Lung (tissue), 12 donors: Measurements from ENCODE around the gene RSU1. TPM values are rescaled to one million over a fixed set of nuclear protein-coding genes. Genes with fewer than 3 reads are reported as not detected.

ENCODE experiments used
- ATAC-seq: fragments of 200-7000 bp; cut with Tn5 transposase; one replicate; pipeline ENCODE4 v1.9.1; 2020; ENCODE audit warnings: moderate number of reproducible peaks; ENCODE audit not compliant: insufficient read depth, low FRiP score
- DNase-seq, 3 donors: peaks; one replicate each; pipeline ENCODE4 v3.0.0-alpha.2; 2013 to 2017
- H3K27ac ChIP-seq, 2 donors: one replicate each; pipeline ENCODE4 v1.5.1; 2013; ENCODE audit warnings: mild to moderate bottlenecking in 2 of 2, moderate library complexity in 2 of 2, control low read depth in 1 of 2, inconsistent platforms in 1 of 2, low read depth in 1 of 2, low read length in 1 of 2
- H3K27me3 ChIP-seq, 3 donors: one replicate each; pipeline ENCODE4 v1.5.1; 2013; ENCODE audit warnings: low read length in 2 of 3; ENCODE audit not compliant: control insufficient read depth in 3 of 3, insufficient read depth in 3 of 3
- H3K36me3 ChIP-seq, 4 donors: one replicate each; pipeline ENCODE4 v1.5.1; 2013; ENCODE audit warnings: low read length in 4 of 4, mild to moderate bottlenecking in 1 of 4, moderate library complexity in 1 of 4; ENCODE audit not compliant: control insufficient read depth in 4 of 4, insufficient read depth in 4 of 4
- H3K4me1 ChIP-seq, 5 donors: one replicate each; pipeline ENCODE4 v1.5.1; 2013; ENCODE audit warnings: low read length in 5 of 5, mild to moderate bottlenecking in 2 of 5, moderate library complexity in 1 of 5; ENCODE audit not compliant: control insufficient read depth in 5 of 5, insufficient read depth in 5 of 5
- H3K4me3 ChIP-seq: one replicate; pipeline ENCODE4 v1.5.1; 2013; ENCODE audit warnings: mild to moderate bottlenecking, control low read depth, moderate library complexity
- H3K9ac ChIP-seq, 2 donors: one replicate each; pipeline ENCODE4 v1.5.1; 2013; ENCODE audit warnings: low read length in 2 of 2, control low read depth in 1 of 2; ENCODE audit not compliant: insufficient read depth in 1 of 2
- H3K9me3 ChIP-seq, 4 donors: one replicate each; pipeline ENCODE4 v1.5.1; 2013; ENCODE audit warnings: low read length in 3 of 4, mild to moderate bottlenecking in 1 of 4, moderate library complexity in 1 of 4; ENCODE audit not compliant: control insufficient read depth in 4 of 4, insufficient read depth in 3 of 4
- WGBS, 2 donors: extraction: QIAGEN DNeasy Blood & Tissue Kit; methylation state at CpG; one replicate each; pipeline ENCODE4 v1.1.7; 2013; 5-methylcytosine and 5-hydroxymethylcytosine counted together
- polyA plus RNA-seq, 2 donors: library from polyadenylated mRNA; stranded (reverse); fragments of 200-250 nt; gene quantifications; one replicate each; pipeline ENCODE4 v1.2.1, GENCODE V29; 2013
- total RNA-seq, 2 donors: library from RNA; depleted of rRNA in 1 of 2; stranded (reverse); fragments of >200 nt in 1 of 2; gene quantifications; one replicate each; pipeline ENCODE4 v1.2.1, GENCODE V29; 2014 to 2021
- TF ChIP-seq, protein P1 (sequence below): IDR thresholded peaks from 2 replicates; pipeline ENCODE4 v1.5.1; 2012; ENCODE audit warnings: mild to moderate bottlenecking; ENCODE audit errors: control extremely low read depth, extremely low read depth
- donor health status: control.
- donor health status: control.
- donor health status: Bipolar disorder and iron deficiency.
- donor health status: healthy.
- donor health status: DM: yes; HTN: yes; CAD: no.

The RSU1 gene
- total and polyA plus RNA-seq, 4 donors = 36.0 to 81.5 (median 57.9) TPM

DNA sequence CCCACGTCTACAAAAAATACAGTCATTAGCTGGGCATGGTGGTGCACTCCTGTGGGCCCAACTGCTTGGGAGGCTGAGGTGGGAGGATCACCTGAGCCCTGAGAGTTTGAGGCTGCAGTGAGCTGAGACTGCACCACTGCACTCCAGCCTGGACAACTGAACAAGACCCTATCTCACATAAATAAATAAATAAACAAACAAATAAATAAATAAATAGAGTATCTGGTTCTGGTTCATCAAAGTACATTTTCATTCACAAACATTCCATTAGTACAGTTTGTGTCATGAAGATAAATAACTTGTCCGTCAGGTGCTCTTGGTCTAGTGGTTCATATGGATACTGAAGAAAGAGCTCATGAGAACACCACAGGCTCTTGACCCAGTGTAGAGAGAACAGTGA, 96.4 kb downstream of the RSU1 start:
- no peak for ATAC-seq
- H3K27ac ChIP-seq = no peak overlapping the region

DNA sequence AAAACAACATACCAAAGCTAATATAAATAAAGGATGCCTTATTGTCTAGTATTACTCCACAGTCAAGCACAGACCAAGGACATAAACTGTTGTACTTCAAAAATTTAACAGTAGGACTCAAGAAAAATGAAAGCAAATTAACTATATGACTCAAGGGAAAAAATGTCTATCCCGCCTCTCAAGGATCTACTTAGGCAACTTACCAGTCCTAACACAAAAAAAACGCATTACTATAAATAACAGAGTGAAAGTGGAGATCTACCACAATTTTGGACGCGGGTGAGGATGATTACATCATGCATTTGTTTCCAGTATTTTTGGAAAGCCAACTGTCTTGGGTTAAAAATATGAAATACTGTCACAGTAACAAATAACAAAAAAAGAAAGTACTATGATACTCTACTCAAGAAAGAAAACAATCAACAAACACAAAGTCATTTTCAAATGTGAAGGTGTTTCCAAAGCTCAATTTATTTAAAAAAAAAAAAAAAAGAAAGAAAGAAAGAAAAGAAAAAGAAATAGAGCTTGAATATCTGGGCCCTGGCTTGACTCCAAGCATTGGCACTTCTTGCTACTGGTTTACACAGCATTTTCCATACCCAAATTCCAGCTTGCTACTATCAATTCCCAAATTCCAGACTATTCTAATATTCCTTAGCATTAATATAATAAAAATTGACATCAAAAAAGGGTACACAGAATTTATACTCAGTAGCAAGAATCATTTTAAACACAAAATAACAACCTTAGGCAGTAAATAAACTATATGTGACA, 99.4 kb downstream of the RSU1 start:
- ATAC-seq = no peak
- no peak overlapping the region for H3K27ac ChIP-seq
- H3K9me3 ChIP-seq = peaks cover 0 to 12% (median 8%) of the 10 kb centered on the region in 4 donors
- peaks cover 0 to 5% (median 4%) of the 10 kb centered on the region in 4 donors for H3K36me3 ChIP-seq
- H3K9ac ChIP-seq = no peak overlapping the region
- peaks cover 0 to 7% (median 0%) of the 10 kb centered on the region in 5 donors for H3K4me1 ChIP-seq
- peak in 2 of 3 donors; percentile 20 to 36 for DNase-seq
- no peaks in the 10 kb centered on the region for H3K27me3 ChIP-seq
- 65 to 75% methylated on average over 4 of the region's 4 CpGs for WGBS, 2 donors
- TF ChIP-seq, protein P1, sequence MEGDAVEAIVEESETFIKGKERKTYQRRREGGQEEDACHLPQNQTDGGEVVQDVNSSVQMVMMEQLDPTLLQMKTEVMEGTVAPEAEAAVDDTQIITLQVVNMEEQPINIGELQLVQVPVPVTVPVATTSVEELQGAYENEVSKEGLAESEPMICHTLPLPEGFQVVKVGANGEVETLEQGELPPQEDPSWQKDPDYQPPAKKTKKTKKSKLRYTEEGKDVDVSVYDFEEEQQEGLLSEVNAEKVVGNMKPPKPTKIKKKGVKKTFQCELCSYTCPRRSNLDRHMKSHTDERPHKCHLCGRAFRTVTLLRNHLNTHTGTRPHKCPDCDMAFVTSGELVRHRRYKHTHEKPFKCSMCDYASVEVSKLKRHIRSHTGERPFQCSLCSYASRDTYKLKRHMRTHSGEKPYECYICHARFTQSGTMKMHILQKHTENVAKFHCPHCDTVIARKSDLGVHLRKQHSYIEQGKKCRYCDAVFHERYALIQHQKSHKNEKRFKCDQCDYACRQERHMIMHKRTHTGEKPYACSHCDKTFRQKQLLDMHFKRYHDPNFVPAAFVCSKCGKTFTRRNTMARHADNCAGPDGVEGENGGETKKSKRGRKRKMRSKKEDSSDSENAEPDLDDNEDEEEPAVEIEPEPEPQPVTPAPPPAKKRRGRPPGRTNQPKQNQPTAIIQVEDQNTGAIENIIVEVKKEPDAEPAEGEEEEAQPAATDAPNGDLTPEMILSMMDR = no peak
- H3K4me3 ChIP-seq = no peak overlapping the region

More for the DNA sequence above, 96.4 kb downstream of the RSU1 start:
- H3K36me3 ChIP-seq = peaks cover 0 to 5% (median 2%) of the 10 kb centered on the region in 4 donors
- H3K9me3 ChIP-seq = no peaks in the 10 kb centered on the region
- TF ChIP-seq, protein P1 = no peak
- H3K27me3 ChIP-seq = no peaks in the 10 kb centered on the region
- WGBS, 2 donors = 96 to 99% methylated on average over 2 of the region's 2 CpGs
- H3K9ac ChIP-seq = no peak overlapping the region
- no peak overlapping the region for H3K4me3 ChIP-seq
- peaks cover 0 to 7% (median 0%) of the 10 kb centered on the region in 5 donors for H3K4me1 ChIP-seq
- DNase-seq = no peak

DNA sequence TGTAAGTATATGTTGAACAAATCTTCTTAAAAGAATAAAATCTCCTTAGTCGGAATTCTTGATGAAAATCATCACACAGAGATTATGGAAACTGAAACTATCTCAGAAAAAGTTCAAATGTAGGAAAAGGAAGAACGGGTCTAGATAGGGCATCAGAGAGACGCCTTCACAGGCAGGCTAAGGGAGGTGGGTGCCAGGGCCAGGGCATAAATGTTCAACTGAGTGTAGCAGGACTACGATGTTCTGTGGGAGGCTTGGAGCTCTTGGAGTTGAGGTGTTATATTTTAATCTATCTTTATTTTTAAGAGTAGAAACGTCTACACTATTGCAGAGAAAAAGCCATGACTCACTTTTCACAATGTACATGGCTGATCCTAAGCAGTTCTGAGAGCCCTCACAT, 101.2 kb downstream of the RSU1 start:
- H3K4me3 ChIP-seq = no peak overlapping the region
- no peak overlapping the region for H3K27ac ChIP-seq
- no peaks in the 10 kb centered on the region for H3K4me1 ChIP-seq
- no peak for ATAC-seq
- H3K27me3 ChIP-seq = no peaks in the 10 kb centered on the region
- TF ChIP-seq, protein P1 = no peak
- no peak for DNase-seq
- peaks cover 0 to 5% (median 2%) of the 10 kb centered on the region in 4 donors for H3K36me3 ChIP-seq
- no peak overlapping the region for H3K9ac ChIP-seq
- peaks cover 0 to 16% (median 9%) of the 10 kb centered on the region in 4 donors for H3K9me3 ChIP-seq
- 85 to 90% methylated on average over 5 of the region's 5 CpGs for WGBS, 2 donors
